Liver (tissue), 9 donors: ENCODE measurements around the gene FARS2. TPM values are rescaled to one million over a fixed set of nuclear protein-coding genes. Genes with fewer than 3 reads are reported as not detected.

Experiments used
- DNase-seq: peaks from one replicate; pipeline ENCODE4 v3.0.0-alpha.2; 2017; ENCODE audit warnings: low spot score
- H3K27ac ChIP-seq, 2 donors: one replicate each; pipeline ENCODE4 v1.7.0; 2013; ENCODE audit warnings: inconsistent platforms in 2 of 2, low read length in 2 of 2, control low read depth in 1 of 2, low read depth in 1 of 2, mild to moderate bottlenecking in 1 of 2
- H3K27me3 ChIP-seq, 4 donors: one replicate each; pipeline versions ENCODE4 v1.6.1 to v1.7.0; 2013; ENCODE audit warnings: low read length in 3 of 4, inconsistent platforms in 1 of 4, mild to moderate bottlenecking in 1 of 4, moderate library complexity in 1 of 4; ENCODE audit not compliant: control insufficient read depth in 4 of 4, insufficient read depth in 4 of 4
- H3K36me3 ChIP-seq, 4 donors: one replicate each; pipeline versions ENCODE4 v1.6.1 to v1.7.0; 2013; ENCODE audit warnings: low read length in 3 of 4, mild to moderate bottlenecking in 3 of 4, low read depth in 1 of 4, moderate library complexity in 1 of 4; ENCODE audit not compliant: control insufficient read depth in 4 of 4, insufficient read depth in 3 of 4
- H3K4me1 ChIP-seq, 4 donors: one replicate each; pipeline versions ENCODE4 v1.6.1 to v1.7.0; 2013; ENCODE audit warnings: low read length in 3 of 4, mild to moderate bottlenecking in 3 of 4, moderate library complexity in 1 of 4; ENCODE audit not compliant: control insufficient read depth in 4 of 4, insufficient read depth in 4 of 4
- H3K4me3 ChIP-seq, 3 donors: one replicate each; pipeline versions ENCODE4 v1.6.1 to v1.7.0; 2013; ENCODE audit warnings: low read length in 3 of 3, control low read depth in 1 of 3, low read depth in 1 of 3, mild to moderate bottlenecking in 1 of 3
- H3K9ac ChIP-seq, 2 donors: one replicate each; pipeline ENCODE4 v1.7.0; 2013; ENCODE audit warnings: low read length in 2 of 2, mild to moderate bottlenecking in 2 of 2, moderate library complexity in 2 of 2, control low read depth in 1 of 2, low read depth in 1 of 2
- H3K9me3 ChIP-seq, 4 donors: one replicate each; pipeline versions ENCODE4 v1.6.1 to v1.7.0; 2013; ENCODE audit warnings: low read length in 3 of 4; ENCODE audit not compliant: control insufficient read depth in 4 of 4
- FOXA2 ChIP-seq: IDR thresholded peaks from 2 replicates; pipeline ENCODE4 v1.6.1; 2016; ENCODE audit warnings: antibody characterized with exemption
- GABPA ChIP-seq, 2 donors: IDR thresholded peaks in 1 of 2; conservative IDR thresholded peaks in 1 of 2; 2 replicates each; pipeline ENCODE4 v1.6.1; 2016; ENCODE audit warnings: antibody characterized with exemption in 2 of 2, mild to moderate bottlenecking in 1 of 2, moderate library complexity in 1 of 2
- HNF4G ChIP-seq: IDR thresholded peaks from 2 replicates; pipeline ENCODE4 v1.6.1; 2016; ENCODE audit warnings: antibody characterized with exemption
- RAD21 ChIP-seq, 2 donors: IDR thresholded peaks; 2 replicates each; pipeline ENCODE4 v1.6.1; 2016; ENCODE audit warnings: antibody characterized with exemption in 2 of 2, mild to moderate bottlenecking in 2 of 2
- SP1 ChIP-seq: IDR thresholded peaks from 2 replicates; pipeline ENCODE4 v1.6.1; 2018; ENCODE audit warnings: antibody characterized with exemption, mild to moderate bottlenecking
- TAF1 ChIP-seq: conservative IDR thresholded peaks from 2 replicates; pipeline ENCODE4 v1.6.1; 2016; ENCODE audit warnings: antibody characterized with exemption, mild to moderate bottlenecking
- YY1 ChIP-seq: IDR thresholded peaks from 2 replicates; pipeline ENCODE4 v1.6.1; 2016; ENCODE audit warnings: antibody characterized with exemption, mild to moderate bottlenecking
- WGBS: extraction: QIAGEN DNeasy Blood & Tissue Kit; methylation state at CpG from one replicate; pipeline ENCODE4 v1.1.7; 2013; 5-methylcytosine and 5-hydroxymethylcytosine counted together
- polyA plus RNA-seq, 2 donors: library from polyadenylated mRNA; stranded (reverse) in 1 of 2; unstranded in 1 of 2; fragments of 200-250 nt in 1 of 2; fragments of >200 nt in 1 of 2; fragmentation: Nextera tagmentation in 1 of 2; extraction: Ambion mirVana in 1 of 2; gene quantifications; one replicate each; pipeline versions ENCODE4 v1.2.1 to v1.2.3, GENCODE V29; 2013 to 2015
- total RNA-seq, 2 donors: library from RNA; depleted of rRNA; stranded (reverse); fragments of >200 nt; gene quantifications; one replicate each; pipeline ENCODE4 v1.2.3, GENCODE V29; 2014
- TF ChIP-seq, protein P1 (sequence below): IDR thresholded peaks from 2 replicates; pipeline ENCODE4 v1.6.1; 2016; ENCODE audit warnings: antibody characterized with exemption, mild to moderate bottlenecking
- TF ChIP-seq, protein P2 (sequence below): IDR thresholded peaks from 2 replicates; pipeline ENCODE4 v1.6.1; 2016; ENCODE audit warnings: antibody characterized with exemption
- TF ChIP-seq, protein P3 (sequence below): IDR thresholded peaks from 2 replicates; pipeline ENCODE4 v1.6.1; 2016; ENCODE audit warnings: antibody characterized with exemption
- TF ChIP-seq, protein P4 (sequence below): fragments of 150-350 bp; IDR thresholded peaks from 2 replicates; pipeline ENCODE4 v1.5.1; 2017; ENCODE audit warnings: improper control_type of control experiment, low read depth, low read length; ENCODE audit not compliant: missing input control
- donor health status: healthy.
- donor health status: healthy.
- donor health status: healthy.
- donor health status: healthy.
- donor health status: healthy.

Gene FARS2
- total and polyA plus RNA-seq, 4 donors = 7.8 to 25.9 (median 11.2) TPM

DNA sequence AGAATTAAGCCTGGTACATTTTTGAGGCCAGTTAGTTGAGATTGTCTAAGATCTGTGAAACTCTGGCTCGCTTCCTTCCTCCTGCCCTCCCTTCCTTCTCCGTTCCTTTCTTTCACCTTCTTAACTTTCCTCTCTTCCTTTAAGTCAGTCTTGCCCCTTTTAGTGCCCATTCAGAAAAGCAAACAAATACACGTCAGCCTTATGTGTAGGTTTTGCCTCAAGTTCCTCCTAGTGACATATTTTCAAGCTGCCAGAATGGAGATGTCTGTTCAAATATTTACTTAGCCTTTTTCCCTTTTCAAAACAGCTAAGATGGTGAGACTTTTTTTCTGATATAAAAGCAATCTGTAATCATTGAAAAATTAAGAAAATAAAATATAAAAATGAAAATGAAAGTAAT is 178.4 kb downstream of the FARS2 start (continued):
- TF ChIP-seq, protein P1, sequence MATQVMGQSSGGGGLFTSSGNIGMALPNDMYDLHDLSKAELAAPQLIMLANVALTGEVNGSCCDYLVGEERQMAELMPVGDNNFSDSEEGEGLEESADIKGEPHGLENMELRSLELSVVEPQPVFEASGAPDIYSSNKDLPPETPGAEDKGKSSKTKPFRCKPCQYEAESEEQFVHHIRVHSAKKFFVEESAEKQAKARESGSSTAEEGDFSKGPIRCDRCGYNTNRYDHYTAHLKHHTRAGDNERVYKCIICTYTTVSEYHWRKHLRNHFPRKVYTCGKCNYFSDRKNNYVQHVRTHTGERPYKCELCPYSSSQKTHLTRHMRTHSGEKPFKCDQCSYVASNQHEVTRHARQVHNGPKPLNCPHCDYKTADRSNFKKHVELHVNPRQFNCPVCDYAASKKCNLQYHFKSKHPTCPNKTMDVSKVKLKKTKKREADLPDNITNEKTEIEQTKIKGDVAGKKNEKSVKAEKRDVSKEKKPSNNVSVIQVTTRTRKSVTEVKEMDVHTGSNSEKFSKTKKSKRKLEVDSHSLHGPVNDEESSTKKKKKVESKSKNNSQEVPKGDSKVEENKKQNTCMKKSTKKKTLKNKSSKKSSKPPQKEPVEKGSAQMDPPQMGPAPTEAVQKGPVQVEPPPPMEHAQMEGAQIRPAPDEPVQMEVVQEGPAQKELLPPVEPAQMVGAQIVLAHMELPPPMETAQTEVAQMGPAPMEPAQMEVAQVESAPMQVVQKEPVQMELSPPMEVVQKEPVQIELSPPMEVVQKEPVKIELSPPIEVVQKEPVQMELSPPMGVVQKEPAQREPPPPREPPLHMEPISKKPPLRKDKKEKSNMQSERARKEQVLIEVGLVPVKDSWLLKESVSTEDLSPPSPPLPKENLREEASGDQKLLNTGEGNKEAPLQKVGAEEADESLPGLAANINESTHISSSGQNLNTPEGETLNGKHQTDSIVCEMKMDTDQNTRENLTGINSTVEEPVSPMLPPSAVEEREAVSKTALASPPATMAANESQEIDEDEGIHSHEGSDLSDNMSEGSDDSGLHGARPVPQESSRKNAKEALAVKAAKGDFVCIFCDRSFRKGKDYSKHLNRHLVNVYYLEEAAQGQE = no peak
- TF ChIP-seq TAF1 (no peak), FOXA2 (no peak)
- TF ChIP-seq, protein P2, sequence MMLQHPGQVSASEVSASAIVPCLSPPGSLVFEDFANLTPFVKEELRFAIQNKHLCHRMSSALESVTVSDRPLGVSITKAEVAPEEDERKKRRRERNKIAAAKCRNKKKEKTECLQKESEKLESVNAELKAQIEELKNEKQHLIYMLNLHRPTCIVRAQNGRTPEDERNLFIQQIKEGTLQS = no peak
- TF ChIP-seq, protein P3, sequence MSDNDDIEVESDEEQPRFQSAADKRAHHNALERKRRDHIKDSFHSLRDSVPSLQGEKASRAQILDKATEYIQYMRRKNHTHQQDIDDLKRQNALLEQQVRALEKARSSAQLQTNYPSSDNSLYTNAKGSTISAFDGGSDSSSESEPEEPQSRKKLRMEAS = no peak

DNA sequence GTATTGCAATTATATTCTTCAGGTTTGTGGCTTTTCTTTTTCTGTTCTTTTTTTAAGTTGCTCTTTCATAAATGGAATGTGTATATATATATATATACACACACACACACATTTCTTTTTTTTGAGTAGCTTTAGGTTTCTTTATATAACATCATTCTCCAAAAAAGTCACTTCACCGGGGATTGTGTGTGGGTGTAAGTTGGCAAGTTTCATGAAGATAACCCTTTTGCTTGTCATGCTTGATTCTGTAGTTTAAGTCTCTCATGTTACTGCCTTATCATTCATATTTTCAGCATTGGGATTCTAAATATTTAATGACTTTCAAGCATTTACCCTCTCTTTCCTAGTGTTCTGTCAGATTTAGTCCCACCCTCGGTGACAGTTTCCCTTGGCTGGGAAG is 181.0 kb downstream of the FARS2 start:
- no peaks in the 10 kb centered on the region for H3K9me3 ChIP-seq
- no peak overlapping the region for H3K9ac ChIP-seq
- no peak for TF ChIP-seq HNF4G
- TF ChIP-seq, protein P4, sequence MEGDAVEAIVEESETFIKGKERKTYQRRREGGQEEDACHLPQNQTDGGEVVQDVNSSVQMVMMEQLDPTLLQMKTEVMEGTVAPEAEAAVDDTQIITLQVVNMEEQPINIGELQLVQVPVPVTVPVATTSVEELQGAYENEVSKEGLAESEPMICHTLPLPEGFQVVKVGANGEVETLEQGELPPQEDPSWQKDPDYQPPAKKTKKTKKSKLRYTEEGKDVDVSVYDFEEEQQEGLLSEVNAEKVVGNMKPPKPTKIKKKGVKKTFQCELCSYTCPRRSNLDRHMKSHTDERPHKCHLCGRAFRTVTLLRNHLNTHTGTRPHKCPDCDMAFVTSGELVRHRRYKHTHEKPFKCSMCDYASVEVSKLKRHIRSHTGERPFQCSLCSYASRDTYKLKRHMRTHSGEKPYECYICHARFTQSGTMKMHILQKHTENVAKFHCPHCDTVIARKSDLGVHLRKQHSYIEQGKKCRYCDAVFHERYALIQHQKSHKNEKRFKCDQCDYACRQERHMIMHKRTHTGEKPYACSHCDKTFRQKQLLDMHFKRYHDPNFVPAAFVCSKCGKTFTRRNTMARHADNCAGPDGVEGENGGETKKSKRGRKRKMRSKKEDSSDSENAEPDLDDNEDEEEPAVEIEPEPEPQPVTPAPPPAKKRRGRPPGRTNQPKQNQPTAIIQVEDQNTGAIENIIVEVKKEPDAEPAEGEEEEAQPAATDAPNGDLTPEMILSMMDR = no peak
- TF ChIP-seq, protein P2 = no peak
- TF ChIP-seq, protein P1 = no peak
- no peak for TF ChIP-seq SP1
- no peak for TF ChIP-seq RAD21 (IDR thresholded peaks at IDR 0.05)
- no peak for TF ChIP-seq FOXA2
- TF ChIP-seq, protein P3 = no peak
- no peak for TF ChIP-seq YY1
- no peak for TF ChIP-seq GABPA (IDR thresholded peaks at IDR 0.05 in 1 of 2, conservative IDR thresholded peaks at IDR 0.05 in 1 of 2)
- no peaks in the 10 kb centered on the region for H3K36me3 ChIP-seq
- no peaks in the 10 kb centered on the region for H3K27me3 ChIP-seq
- peaks cover 0 to 3% (median 0%) of the 10 kb centered on the region in 4 donors for H3K4me1 ChIP-seq
- 94% methylated on average over 2 of the region's 2 CpGs for WGBS
- DNase-seq = no peak
- no peak overlapping the region for H3K4me3 ChIP-seq
- H3K27ac ChIP-seq = no peak overlapping the region
